H1 (cell line): Measurements from ENCODE around the gene ARHGAP8. TPM values are rescaled to one million over a fixed set of nuclear protein-coding genes. Genes with fewer than 3 reads are reported as not detected.

Experiments
- CHD1 ChIP-seq: IDR thresholded peaks from 2 replicates; pipeline ENCODE4 v1.6.1; 2012; ENCODE audit warnings: low read depth, low read length, improper control_type of control experiment
- POU5F1 ChIP-seq: IDR thresholded peaks from 2 replicates; pipeline ENCODE4 v1.6.1; 2011; ENCODE audit warnings: low read depth, mild to moderate bottlenecking, low read length, moderate library complexity
- SP4 ChIP-seq: IDR thresholded peaks from 2 replicates; pipeline ENCODE4 v1.6.1; 2012; ENCODE audit warnings: low read length, inconsistent platforms
- TCF12 ChIP-seq: IDR thresholded peaks from 2 replicates; pipeline ENCODE4 v1.6.1; 2011; ENCODE audit warnings: low read depth, mild to moderate bottlenecking, low read length
- polyA plus RNA-seq, 7 experiments: library from polyadenylated mRNA; depleted of rRNA in 3 of 7; stranded (reverse) in 5 of 7; unstranded in 2 of 7; fragments of >200 nt in 5 of 7; fragments of 200-250 nt in 2 of 7; gene quantifications; 1 replicate in 5 of 7; 2 replicates in 1 of 7; 4 replicates in 1 of 7; pipeline versions ENCODE4 v1.2.1 to v1.2.3, GENCODE V29; 2011 to 2013; ENCODE audit warnings: missing spikeins in 2 of 7, mixed read lengths in 2 of 7
- total RNA-seq: library from RNA; stranded (reverse); fragmentation: NEBNext Ultra II Directional; extraction: Animal tissue kit (Norgen Biotek cat#: 25700); gene quantifications from 2 replicates; pipeline ENCODE4 v1.2.1, GENCODE V29; 2021
- TF ChIP-seq, protein P1 (sequence below): fragments of 300-600 bp; sonication (generic); IDR thresholded peaks from 2 replicates; pipeline ENCODE4 v1.7.1; 2012; ENCODE audit warnings: low read length, moderate library complexity, mild to moderate bottlenecking, inconsistent platforms; ENCODE audit not compliant: insufficient replicate concordance
- TF ChIP-seq, protein P2 (sequence below): IDR thresholded peaks from 2 replicates; pipeline ENCODE4 v1.6.1; 2011; ENCODE audit warnings: low read length, improper control_type of control experiment
- TF ChIP-seq, protein P3 (sequence below): IDR thresholded peaks from 2 replicates; pipeline ENCODE4 v1.6.1; 2011; ENCODE audit warnings: low read depth, mild to moderate bottlenecking, low read length; ENCODE audit not compliant: insufficient read depth

Gene ARHGAP8
- total and polyA plus RNA-seq, 2 of the 8 experiments (the other 6 are each of a cell fraction or from before 2014, with no cell fraction given): 35.6 to 47.7 TPM

DNA sequence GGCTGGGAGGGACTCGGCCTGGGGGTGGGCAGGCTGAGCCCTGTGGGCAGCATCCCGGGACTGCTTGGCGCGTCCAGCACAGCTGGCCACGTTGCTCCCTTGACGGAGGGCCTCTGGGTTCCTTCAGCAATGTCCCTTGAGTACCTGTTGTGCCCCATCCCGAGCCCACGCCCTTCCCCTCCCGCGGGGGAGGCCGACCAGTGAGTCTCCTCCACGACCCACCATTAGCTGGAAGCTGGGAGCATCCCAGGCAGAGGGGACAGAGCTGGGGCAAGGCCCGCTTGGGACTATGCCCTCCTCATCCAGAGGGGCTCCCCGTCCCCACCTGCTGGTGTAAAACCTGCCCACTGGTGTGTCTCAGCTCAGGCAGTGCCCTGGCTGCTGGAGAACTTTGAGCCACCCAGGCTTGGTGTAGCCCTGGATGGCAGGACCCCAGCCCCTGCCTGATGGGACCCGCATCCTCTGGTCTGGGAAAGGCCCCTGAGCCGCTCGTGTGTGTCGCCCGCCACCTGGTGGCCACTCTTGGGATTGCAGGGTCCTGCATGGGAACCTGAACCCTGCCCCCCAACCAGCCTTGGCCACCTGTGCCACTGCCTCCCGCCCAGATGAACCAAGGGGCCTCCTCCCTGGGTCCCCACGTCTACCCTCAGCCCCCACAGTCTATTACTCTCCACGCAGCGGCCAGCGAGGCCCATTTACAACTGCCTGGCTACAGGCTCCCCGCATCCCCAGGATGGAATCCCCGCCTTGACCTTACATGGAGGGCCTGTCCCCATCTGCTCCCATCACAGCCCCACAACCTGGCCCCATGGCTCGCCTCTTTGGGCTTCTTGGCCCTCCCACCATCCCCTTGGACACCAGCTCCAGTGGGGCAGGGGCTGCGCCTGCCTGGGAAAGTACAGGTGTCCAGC, 16.6 kb upstream of the ARHGAP8 start (continued):
- TF ChIP-seq, protein P1, sequence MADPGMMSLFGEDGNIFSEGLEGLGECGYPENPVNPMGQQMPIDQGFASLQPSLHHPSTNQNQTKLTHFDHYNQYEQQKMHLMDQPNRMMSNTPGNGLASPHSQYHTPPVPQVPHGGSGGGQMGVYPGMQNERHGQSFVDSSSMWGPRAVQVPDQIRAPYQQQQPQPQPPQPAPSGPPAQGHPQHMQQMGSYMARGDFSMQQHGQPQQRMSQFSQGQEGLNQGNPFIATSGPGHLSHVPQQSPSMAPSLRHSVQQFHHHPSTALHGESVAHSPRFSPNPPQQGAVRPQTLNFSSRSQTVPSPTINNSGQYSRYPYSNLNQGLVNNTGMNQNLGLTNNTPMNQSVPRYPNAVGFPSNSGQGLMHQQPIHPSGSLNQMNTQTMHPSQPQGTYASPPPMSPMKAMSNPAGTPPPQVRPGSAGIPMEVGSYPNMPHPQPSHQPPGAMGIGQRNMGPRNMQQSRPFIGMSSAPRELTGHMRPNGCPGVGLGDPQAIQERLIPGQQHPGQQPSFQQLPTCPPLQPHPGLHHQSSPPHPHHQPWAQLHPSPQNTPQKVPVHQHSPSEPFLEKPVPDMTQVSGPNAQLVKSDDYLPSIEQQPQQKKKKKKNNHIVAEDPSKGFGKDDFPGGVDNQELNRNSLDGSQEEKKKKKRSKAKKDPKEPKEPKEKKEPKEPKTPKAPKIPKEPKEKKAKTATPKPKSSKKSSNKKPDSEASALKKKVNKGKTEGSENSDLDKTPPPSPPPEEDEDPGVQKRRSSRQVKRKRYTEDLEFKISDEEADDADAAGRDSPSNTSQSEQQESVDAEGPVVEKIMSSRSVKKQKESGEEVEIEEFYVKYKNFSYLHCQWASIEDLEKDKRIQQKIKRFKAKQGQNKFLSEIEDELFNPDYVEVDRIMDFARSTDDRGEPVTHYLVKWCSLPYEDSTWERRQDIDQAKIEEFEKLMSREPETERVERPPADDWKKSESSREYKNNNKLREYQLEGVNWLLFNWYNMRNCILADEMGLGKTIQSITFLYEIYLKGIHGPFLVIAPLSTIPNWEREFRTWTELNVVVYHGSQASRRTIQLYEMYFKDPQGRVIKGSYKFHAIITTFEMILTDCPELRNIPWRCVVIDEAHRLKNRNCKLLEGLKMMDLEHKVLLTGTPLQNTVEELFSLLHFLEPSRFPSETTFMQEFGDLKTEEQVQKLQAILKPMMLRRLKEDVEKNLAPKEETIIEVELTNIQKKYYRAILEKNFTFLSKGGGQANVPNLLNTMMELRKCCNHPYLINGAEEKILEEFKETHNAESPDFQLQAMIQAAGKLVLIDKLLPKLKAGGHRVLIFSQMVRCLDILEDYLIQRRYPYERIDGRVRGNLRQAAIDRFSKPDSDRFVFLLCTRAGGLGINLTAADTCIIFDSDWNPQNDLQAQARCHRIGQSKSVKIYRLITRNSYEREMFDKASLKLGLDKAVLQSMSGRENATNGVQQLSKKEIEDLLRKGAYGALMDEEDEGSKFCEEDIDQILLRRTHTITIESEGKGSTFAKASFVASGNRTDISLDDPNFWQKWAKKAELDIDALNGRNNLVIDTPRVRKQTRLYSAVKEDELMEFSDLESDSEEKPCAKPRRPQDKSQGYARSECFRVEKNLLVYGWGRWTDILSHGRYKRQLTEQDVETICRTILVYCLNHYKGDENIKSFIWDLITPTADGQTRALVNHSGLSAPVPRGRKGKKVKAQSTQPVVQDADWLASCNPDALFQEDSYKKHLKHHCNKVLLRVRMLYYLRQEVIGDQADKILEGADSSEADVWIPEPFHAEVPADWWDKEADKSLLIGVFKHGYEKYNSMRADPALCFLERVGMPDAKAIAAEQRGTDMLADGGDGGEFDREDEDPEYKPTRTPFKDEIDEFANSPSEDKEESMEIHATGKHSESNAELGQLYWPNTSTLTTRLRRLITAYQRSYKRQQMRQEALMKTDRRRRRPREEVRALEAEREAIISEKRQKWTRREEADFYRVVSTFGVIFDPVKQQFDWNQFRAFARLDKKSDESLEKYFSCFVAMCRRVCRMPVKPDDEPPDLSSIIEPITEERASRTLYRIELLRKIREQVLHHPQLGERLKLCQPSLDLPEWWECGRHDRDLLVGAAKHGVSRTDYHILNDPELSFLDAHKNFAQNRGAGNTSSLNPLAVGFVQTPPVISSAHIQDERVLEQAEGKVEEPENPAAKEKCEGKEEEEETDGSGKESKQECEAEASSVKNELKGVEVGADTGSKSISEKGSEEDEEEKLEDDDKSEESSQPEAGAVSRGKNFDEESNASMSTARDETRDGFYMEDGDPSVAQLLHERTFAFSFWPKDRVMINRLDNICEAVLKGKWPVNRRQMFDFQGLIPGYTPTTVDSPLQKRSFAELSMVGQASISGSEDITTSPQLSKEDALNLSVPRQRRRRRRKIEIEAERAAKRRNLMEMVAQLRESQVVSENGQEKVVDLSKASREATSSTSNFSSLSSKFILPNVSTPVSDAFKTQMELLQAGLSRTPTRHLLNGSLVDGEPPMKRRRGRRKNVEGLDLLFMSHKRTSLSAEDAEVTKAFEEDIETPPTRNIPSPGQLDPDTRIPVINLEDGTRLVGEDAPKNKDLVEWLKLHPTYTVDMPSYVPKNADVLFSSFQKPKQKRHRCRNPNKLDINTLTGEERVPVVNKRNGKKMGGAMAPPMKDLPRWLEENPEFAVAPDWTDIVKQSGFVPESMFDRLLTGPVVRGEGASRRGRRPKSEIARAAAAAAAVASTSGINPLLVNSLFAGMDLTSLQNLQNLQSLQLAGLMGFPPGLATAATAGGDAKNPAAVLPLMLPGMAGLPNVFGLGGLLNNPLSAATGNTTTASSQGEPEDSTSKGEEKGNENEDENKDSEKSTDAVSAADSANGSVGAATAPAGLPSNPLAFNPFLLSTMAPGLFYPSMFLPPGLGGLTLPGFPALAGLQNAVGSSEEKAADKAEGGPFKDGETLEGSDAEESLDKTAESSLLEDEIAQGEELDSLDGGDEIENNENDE: no peak
- TF ChIP-seq, protein P2, sequence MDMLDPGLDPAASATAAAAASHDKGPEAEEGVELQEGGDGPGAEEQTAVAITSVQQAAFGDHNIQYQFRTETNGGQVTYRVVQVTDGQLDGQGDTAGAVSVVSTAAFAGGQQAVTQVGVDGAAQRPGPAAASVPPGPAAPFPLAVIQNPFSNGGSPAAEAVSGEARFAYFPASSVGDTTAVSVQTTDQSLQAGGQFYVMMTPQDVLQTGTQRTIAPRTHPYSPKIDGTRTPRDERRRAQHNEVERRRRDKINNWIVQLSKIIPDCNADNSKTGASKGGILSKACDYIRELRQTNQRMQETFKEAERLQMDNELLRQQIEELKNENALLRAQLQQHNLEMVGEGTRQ: 0 out of 2 replicates have a peak, but pooled peaks have one; percentile 5
- TF ChIP-seq SP4 (no peak), POU5F1 (no peak), CHD1 (no peak), TCF12 (0 out of 2 replicates have a peak, but pooled peaks have one; percentile 41)
- TF ChIP-seq, protein P3, sequence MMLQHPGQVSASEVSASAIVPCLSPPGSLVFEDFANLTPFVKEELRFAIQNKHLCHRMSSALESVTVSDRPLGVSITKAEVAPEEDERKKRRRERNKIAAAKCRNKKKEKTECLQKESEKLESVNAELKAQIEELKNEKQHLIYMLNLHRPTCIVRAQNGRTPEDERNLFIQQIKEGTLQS: no peak
